ENCODE results near the gene FDX1.

The FDX1 gene

GRCh38 chr11:110431674-110432073 is 1.9 kb downstream of the FDX1 start:
- DNase-seq = no peak

GRCh38 chr11:110432713-110433392 is 3.1 kb downstream of the FDX1 start:
- DNase-seq = no peak

- DNase-seq = peak; percentile 54
These were observed 3.9 kb downstream of the FDX1 start for GRCh38 chr11:110433393-110434333.

- DNase-seq = peak; percentile 23
These were observed 5.4 kb downstream of the FDX1 start for GRCh38 chr11:110434952-110435779.

GRCh38 chr11:110435780-110436717 is 6.3 kb downstream of the FDX1 start:
- no peak for DNase-seq

DNA sequence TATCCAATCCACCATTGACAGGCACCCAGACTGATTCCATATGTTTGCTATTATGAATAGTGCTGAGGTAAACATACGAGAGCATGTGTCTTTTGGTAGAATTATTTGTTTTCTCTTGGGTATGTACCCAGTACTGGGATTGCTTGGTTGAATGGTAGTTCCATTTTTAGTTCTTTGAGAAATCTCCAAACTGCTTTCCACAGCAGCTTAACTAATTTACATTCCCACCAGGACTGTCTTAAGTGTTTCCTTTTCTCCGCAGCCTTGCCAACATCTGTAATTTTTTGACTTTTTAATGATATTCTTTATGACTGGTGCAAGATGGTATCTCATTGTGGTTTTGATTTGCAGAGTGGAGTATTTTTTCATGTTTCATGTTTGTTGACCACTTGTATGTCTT is 8.3 kb downstream of the FDX1 start:
- no peak for DNase-seq

GRCh38 chr11:110445437-110445836 is 15.7 kb downstream of the FDX1 start:
- DNase-seq = no peak

DNA sequence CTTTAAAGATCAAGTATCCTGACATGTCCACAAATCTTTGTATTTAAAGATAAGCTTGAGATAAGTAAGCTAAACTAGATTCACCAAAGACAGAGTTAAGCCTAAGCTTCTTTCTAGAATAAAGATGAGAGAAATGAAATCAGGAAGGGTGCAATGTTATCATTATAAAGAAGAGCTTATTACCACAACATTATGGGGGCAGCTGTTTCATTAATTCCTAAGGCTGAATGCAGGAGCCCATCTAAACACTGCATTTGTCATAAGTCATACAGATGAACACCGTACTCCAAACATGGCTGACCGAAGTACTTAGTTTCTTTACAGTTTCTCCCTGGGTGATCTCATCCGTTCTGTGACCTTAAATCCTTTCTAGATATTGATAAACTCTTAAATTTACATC is 16.3 kb downstream of the FDX1 start:
- DNase-seq = no peak

DNA sequence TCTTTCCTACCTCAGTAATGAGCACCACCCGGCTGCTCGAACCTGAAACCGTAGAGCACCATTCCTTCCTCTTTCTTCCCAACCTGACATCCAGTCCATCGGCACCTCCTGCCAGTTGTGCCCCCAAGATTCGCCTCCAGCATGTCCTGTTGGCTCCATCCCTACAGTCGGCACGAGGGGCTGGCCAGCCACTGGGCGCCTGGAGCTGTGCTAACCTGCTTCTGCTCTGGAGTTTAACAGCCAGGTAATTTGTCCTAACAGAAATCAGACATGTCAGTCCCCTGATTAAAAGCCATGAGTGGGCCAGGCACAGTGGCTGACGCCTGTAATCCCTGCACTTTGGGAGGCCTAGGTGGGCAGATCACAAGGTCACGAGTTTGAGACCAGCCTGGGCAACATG is 16.8 kb downstream of the FDX1 start:
- no peak for DNase-seq

DNA sequence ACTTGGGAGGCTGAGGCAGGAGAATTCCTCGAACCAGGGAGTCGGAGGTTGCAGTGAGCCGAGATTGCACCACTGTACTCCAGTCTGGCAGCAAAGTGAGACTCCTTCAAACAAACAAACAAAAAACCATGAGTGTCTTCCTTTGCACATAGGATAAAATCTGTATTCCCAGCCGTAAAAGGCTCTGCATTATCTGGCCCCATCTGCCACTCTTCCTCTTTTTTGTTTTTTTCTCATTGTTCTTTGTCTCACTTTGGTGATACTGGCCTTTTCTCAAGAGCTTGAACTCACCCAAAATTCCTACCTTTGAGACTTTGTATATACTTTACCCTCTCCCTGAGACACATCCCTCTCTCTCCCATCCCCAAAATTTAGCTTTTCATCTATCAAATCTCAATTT is 17.6 kb downstream of the FDX1 start:
- no peak for DNase-seq

DNA sequence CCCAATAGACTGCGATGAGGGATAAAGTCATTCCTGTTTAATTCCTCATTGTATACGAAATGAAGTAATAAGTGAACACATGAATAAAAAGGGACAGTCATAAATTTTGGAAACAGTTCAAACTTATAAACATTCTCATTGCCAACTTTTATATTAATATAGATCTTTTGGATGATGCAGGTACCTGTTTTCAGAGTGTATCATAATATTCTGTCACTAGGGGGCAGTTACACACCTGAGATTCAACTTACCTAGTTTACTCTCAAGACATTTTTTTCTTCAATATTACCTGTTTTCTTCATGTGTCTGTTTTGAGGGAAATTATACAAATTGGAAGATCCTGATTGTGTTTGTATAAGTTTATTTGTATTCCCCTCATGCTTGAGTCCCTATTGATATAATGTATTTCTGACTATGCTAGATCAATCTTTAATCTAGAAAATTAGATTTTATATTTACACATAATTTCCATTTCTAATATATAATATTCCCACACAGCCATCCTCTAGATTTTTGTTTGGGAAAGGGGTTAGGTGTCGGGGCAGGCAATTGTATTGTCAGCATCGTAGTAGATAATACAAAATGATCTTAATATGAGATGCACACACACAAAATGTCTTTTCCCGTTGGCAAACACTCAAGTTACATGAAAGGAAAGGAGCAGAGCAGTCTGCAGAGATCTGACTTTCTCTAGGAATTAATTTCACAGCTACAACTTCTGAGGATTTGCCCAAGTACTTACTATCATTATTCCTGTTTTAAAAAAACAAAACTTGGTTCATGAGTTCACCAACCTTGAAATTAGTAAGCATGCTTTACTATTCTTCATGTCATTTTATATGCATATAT is 18.4 kb downstream of the FDX1 start:
- DNase-seq = no peak

GRCh38 chr11:110450246-110450645 is 20.5 kb downstream of the FDX1 start:
- DNase-seq = no peak

DNA sequence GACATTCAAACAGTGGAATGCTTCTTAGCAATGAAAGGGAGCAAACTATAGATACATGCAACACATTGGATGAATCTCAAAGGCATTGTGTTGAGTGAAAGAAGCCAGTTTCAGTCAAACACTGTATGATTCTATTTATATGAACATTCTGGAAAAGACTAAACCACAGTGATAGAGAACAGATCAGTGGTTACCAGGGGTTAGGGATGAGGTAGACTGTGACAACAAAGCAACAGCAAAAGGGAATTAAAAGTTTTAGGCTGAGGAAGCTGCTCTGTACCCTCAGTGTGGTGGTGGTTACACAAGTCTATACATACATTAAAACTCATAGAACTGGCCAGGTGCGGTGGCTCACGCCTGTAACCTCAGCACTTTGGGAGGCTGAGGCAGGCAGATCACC is 23.0 kb downstream of the FDX1 start:
- no peak for DNase-seq

GRCh38 chr11:110453684-110454354 is 24.1 kb downstream of the FDX1 start:
- no peak for DNase-seq

DNA sequence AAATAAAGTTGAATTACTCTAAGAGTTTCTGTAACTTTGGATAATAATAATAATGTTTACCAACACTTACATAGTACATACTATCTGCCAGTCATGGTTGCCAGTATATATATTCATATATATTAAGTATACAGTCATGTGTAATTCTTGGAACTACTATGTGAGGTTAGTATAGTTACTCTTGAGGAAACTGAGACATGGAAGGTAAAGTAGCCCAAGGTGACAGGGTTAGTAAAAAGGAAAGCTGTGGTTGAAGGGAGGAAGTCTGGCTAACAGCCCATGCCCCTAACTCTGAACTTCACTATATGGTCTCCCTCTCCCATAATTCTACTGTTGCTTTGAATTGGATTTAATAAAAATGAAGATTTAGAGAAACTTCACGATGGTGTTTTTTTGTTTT is 24.9 kb downstream of the FDX1 start:
- DNase-seq = no peak

GRCh38 chr11:110455718-110456117 is 26.0 kb downstream of the FDX1 start:
- no peak for DNase-seq

- DNase-seq = peak; percentile 81
These were observed 33.4 kb downstream of the FDX1 start for GRCh38 chr11:110463153-110463552.

- peak; percentile 86 for DNase-seq
These were observed 35.5 kb downstream of the FDX1 start for GRCh38 chr11:110465231-110465630.

DNA sequence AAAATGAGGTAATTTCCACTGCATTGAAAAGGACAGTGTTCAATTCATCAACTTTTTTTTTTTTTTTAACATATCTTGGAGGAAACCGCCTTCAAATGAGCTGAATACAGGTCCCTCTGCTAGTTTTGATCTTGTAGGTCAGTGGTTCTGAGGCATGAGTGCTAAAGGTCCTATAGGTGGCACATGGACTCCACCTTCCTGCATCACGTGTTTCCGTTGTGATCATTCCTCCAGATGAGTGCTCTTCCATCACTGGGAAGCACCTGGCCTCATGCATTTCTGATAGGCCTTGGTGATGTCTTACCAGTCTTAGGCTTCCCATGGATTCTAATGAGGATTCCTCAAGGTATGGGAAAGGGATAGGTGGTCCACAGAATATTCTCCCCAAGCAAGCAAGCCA is 37.8 kb downstream of the FDX1 start:
- DNase-seq = no peak

- DNase-seq = no peak
These were observed 38.4 kb downstream of the FDX1 start for GRCh38 chr11:110468121-110468520.

DNA sequence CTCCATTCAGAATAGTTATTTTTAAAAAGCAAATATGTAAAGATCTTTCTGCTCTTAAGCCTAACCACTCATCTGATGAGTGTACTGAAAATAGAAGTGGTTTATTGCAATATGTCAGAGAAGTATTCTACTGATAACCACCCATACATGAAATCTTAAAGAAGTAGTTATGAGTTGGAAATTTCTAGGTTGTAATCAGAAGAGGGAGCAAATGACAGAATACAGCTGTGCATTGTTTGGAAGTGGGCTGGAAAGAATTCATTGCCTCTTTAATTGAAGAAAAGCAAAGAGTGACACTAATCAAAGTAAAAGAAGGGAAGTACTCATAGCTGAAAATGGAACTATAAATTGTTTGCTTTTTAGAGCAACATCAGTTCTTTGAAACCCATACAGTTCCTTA is 39.4 kb downstream of the FDX1 start:
- no peak for DNase-seq
